IMR-90 (cell line): ENCODE measurements around the gene CHMP1B.

Experiments used
- BHLHE40 ChIP-seq: fragments of 150-350 bp; IDR thresholded peaks from 2 replicates; pipeline ENCODE4 v1.6.1; 2016; ENCODE audit warnings: mild to moderate bottlenecking, low read depth, low read length
- CEBPB ChIP-seq: IDR thresholded peaks from 2 replicates; pipeline ENCODE4 v1.6.1; 2012; ENCODE audit warnings: low read depth, low read length, improper control_type of control experiment
- MAFK ChIP-seq: IDR thresholded peaks from 2 replicates; pipeline ENCODE4 v1.6.1; 2012; ENCODE audit warnings: low read depth, low read length, improper control_type of control experiment
- MXI1 ChIP-seq: IDR thresholded peaks from 2 replicates; pipeline ENCODE4 v1.6.1; 2012; ENCODE audit warnings: low read depth, mild to moderate bottlenecking, low read length, moderate library complexity, borderline replicate concordance
- POLR2A ChIP-seq: IDR thresholded peaks from 2 replicates; pipeline ENCODE4 v1.6.1; 2012; ENCODE audit warnings: mild to moderate bottlenecking, low read depth, low read length
- RFX5 ChIP-seq: IDR thresholded peaks from 2 replicates; pipeline ENCODE4 v1.8.0; 2012; ENCODE audit warnings: low read depth, mild to moderate bottlenecking, low read length, moderate library complexity
- SMC3 ChIP-seq: fragments of 150-350 bp; IDR thresholded peaks from 2 replicates; pipeline ENCODE4 v1.6.1; 2016; ENCODE audit warnings: low read depth, mild to moderate bottlenecking, antibody characterized with exemption, low read length, moderate library complexity
- TF ChIP-seq, protein P1 (sequence below): conservative IDR thresholded peaks from 2 replicates; pipeline ENCODE4 v1.5.1; 2012; ENCODE audit warnings: mild to moderate bottlenecking, low read depth, low read length, improper control_type of control experiment
- TF ChIP-seq, protein P2 (sequence below): fragments of 150-350 bp; IDR thresholded peaks from 2 replicates; pipeline ENCODE4 v1.6.1; 2016; ENCODE audit warnings: low read depth, mild to moderate bottlenecking, low read length, moderate library complexity, borderline replicate concordance

DNA sequence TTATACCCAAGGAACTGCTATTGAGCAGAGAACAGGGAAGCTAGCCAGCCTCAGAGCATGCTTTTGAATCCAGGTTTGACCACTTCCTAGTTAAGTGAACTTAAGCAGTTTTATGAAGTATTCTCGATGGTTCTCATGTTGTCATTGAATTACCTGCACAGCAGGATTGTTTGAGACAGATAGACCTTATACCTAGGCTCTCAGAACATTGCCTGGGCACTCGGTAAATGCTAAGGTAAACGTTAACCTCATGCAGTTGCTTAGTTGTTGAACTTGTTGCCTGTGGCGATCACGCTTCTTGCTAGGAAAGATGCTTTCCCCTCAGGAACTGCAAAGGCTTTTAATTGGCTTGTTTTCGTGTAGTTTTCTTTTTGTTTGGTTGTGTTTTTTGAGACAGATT is 34.0 kb upstream of the CHMP1B start:
- TF ChIP-seq, protein P1, sequence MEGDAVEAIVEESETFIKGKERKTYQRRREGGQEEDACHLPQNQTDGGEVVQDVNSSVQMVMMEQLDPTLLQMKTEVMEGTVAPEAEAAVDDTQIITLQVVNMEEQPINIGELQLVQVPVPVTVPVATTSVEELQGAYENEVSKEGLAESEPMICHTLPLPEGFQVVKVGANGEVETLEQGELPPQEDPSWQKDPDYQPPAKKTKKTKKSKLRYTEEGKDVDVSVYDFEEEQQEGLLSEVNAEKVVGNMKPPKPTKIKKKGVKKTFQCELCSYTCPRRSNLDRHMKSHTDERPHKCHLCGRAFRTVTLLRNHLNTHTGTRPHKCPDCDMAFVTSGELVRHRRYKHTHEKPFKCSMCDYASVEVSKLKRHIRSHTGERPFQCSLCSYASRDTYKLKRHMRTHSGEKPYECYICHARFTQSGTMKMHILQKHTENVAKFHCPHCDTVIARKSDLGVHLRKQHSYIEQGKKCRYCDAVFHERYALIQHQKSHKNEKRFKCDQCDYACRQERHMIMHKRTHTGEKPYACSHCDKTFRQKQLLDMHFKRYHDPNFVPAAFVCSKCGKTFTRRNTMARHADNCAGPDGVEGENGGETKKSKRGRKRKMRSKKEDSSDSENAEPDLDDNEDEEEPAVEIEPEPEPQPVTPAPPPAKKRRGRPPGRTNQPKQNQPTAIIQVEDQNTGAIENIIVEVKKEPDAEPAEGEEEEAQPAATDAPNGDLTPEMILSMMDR = no peak
- TF ChIP-seq SMC3 (no peak), POLR2A (no peak), CEBPB (no peak), RFX5 (no peak), MXI1 (no peak), BHLHE40 (no peak), MAFK (no peak)
- TF ChIP-seq, protein P2, sequence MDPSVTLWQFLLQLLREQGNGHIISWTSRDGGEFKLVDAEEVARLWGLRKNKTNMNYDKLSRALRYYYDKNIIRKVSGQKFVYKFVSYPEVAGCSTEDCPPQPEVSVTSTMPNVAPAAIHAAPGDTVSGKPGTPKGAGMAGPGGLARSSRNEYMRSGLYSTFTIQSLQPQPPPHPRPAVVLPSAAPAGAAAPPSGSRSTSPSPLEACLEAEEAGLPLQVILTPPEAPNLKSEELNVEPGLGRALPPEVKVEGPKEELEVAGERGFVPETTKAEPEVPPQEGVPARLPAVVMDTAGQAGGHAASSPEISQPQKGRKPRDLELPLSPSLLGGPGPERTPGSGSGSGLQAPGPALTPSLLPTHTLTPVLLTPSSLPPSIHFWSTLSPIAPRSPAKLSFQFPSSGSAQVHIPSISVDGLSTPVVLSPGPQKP = no peak
